22Rv1 (cell line): ENCODE data around the gene RASGRF1.

Experiments
- ZFX ChIP-seq: fragments of 450-650 bp; IDR thresholded peaks from 2 replicates; pipeline ENCODE4 v1.6.1; 2017; ENCODE audit warnings: antibody characterized with exemption, borderline replicate concordance
- TF ChIP-seq, protein P1 (sequence below): fragments of 450-650 bp; IDR thresholded peaks from 2 replicates; pipeline ENCODE4 v1.5.1; 2017; ENCODE audit warnings: mild to moderate bottlenecking

DNA sequence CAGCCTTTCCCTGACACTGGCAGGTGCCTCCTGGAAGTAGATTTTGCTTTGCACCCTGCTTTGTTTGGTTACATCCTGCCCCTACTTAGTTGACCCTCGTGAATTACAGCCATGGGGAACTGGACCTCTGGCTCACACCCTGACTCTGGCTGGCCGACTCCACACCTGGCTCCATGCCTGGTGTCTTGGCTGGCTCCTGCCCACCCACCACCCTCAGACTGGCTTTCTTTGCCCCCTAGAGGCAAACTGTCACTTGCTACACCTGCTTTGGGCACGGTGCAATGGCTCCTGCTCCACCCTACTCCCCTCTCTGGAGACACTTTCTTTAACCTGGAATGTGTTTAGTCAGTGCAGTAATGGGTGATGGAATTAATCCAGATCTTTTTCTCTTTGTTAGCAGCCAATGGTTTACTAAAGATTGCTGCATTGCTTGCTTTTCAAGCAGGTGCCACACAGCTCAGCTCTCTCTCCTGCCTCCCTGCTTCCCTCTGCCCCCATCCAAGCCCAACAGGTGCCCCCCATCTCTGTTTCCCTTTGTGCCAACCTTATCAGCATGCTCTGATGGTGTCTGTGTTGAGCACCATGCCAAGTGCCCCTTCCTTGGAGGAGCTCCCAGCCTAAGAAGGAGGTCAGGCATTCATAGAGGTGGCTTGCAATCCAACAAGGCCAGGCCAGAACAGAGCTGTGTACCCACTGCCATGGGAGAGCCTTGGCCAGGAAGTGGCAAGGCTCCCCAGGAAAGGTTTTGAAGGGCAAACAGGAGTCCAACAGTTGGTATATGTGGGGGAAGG, 38.4 kb downstream of the RASGRF1 start:
- TF ChIP-seq, protein P1, sequence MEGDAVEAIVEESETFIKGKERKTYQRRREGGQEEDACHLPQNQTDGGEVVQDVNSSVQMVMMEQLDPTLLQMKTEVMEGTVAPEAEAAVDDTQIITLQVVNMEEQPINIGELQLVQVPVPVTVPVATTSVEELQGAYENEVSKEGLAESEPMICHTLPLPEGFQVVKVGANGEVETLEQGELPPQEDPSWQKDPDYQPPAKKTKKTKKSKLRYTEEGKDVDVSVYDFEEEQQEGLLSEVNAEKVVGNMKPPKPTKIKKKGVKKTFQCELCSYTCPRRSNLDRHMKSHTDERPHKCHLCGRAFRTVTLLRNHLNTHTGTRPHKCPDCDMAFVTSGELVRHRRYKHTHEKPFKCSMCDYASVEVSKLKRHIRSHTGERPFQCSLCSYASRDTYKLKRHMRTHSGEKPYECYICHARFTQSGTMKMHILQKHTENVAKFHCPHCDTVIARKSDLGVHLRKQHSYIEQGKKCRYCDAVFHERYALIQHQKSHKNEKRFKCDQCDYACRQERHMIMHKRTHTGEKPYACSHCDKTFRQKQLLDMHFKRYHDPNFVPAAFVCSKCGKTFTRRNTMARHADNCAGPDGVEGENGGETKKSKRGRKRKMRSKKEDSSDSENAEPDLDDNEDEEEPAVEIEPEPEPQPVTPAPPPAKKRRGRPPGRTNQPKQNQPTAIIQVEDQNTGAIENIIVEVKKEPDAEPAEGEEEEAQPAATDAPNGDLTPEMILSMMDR: no peak
- no peak for TF ChIP-seq ZFX
